NCI-H1105 treated with DMSO at 0.1 percent for 48 hours (cell line): ENCODE data around the gene COX10.

ENCODE experiments used
- DNase-seq: peaks from one replicate; lab custom pipeline; 2025; lab: John Stamatoyannopoulos, UW

Gene COX10

DNA sequence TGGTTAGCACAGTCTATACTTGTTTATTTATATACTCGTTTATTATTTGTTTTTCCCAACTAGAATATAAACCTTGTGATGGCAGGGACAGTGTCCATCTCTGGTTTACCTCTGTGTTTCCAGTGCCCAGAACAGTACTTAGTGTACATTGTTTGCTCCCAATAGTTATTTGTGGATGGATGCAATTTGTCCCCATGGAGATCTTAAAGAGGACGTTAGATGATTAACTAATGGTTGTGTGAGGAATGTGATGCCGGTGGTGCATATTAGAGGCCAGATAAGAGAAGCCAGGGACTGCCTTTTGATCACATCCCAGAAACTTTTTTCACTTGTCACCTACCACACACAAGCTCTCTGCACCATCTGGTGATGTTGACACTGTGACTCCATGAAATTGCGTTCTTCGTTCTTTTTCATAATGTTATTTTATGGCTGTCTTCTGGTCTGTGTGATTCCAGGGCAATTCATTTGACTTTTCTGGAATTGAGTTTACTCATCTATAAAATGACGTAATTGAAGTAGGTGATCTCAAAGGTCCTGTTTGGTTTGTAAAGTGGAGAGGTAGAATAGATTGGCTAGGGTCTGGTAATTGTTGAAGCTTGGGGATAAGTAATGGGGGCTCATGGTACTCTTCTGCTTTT lies 1.2 kb downstream of the COX10 start:
- DNase-seq: no peak

GRCh38 chr17:14072881-14073280 lies 3.6 kb downstream of the COX10 start:
- DNase-seq: no peak

GRCh38 chr17:14078027-14078426 lies 8.7 kb downstream of the COX10 start:
- DNase-seq: no peak

GRCh38 chr17:14080847-14081251 lies 11.5 kb downstream of the COX10 start:
- no peak for DNase-seq

DNA sequence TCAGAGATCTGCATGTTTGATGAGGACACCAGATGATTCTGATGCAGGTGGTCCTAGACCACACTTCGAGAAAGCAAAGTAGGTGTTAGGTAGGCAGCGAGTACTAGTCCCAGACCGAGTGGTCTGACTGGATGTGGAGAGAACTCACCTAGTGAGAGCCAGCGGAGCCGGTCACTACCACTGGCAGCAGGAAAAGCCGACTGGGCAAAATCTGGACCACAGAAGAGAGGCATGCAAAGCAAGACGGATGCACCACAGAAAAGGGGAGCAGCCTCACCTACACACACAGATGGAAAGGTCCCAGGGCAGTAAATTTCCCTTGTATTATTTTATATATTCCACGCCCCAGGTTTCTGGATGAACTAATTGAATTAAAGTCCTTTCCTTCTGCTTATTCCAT lies 13.5 kb downstream of the COX10 start:
- DNase-seq: no peak

DNA sequence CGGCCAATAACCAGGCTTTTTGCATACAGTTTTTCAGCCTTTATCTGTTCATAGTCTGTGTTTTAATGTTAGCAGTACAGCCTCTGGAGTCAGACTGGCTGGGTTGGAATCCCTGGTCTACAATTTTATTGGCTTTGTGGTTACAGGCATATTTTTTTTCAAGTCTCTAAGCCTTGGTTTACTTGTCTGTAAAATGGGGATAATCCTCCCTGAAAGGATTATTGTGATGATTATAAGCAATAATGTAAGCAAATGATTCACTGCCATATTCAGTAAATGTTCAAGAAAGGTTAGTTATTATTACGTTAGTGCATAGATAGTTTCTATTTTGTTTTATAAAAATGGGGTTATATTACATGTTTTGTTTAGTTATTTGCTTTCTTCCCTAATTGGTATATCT lies 15.7 kb downstream of the COX10 start:
- DNase-seq: no peak

- DNase-seq: no peak
Measured at GRCh38 chr17:14086189-14086588, 16.9 kb downstream of the COX10 start.

DNA sequence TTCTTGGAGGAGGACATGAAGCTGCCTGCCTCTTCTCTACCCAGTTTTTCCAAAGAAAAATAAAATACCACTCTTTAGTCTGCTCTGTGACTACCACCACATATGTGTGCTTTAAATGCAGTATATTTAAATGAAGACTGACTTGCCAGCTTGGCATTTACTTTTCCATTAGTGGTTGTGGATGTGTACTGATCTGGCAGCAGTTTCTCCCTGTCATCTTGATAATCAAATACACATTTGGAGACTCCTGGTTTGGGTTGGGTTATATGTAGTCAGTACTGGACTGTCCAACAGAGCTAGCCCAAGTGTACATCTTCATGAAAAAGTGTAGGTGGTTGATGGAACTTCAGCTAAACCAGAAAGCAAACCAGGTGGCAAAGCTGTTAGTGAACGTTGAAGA lies 19.9 kb downstream of the COX10 start:
- no peak for DNase-seq

DNA sequence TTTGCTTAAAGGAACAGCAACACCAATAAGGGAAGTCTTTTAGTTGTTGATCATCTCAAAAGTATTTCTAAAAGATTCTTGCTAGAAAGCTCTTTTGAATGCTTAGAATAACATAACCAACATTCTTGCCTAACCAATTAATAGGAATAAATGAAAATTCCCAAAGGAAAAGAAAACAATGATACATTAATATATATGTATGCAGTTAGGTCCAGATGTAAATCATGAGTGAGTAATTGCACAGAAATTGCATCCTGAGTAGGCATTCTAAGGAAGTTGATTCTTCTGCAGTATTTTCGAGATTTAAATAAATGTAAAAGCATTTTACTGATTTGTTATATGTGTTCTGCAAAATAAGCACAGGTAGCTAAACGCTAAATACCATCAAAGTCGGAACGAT lies 22.1 kb downstream of the COX10 start:
- DNase-seq: no peak

DNA sequence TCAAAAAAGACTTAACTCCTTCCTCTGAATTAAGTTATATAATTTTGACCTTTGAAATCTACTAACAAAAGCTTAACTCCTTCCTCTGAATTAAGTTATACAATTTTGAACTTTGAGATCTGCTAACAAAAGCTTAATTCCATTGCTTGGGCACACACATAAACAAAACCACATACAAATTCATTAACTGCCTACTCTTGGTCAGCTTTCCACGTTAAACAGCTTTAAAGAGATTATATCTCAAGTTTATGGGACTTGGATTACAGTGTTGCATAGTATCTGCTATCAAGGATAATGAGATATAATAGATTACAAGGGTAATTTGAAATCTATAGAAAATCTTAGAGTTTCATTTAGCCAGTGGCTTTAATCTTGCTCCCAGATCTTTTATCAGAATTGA lies 23.5 kb downstream of the COX10 start:
- no peak for DNase-seq

GRCh38 chr17:14094676-14095601 lies 25.6 kb downstream of the COX10 start:
- DNase-seq: no peak

- DNase-seq: no peak
Measured at GRCh38 chr17:14095631-14096030, 26.3 kb downstream of the COX10 start.

DNA sequence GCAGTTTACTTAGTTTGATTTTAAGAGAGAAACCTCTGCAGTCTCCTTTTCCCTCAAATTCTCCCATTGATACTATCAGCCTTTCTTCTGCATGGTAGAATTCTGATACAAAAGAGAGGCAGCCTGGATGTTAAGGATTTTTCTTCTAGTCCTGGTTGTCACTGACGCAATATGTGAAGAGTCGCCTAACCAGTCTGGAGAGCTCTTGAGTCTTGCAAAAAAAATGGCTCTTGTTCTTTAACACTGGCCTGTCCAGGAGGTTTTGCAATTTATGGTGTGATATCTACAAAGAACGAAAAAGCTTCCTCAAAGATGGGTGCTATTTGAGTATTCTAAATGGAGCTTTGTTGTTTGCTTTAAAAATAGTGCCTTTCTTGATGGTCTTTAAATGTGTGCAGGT lies 28.9 kb downstream of the COX10 start:
- DNase-seq: no peak

GRCh38 chr17:14101976-14102375 lies 32.7 kb downstream of the COX10 start:
- DNase-seq: no peak

DNA sequence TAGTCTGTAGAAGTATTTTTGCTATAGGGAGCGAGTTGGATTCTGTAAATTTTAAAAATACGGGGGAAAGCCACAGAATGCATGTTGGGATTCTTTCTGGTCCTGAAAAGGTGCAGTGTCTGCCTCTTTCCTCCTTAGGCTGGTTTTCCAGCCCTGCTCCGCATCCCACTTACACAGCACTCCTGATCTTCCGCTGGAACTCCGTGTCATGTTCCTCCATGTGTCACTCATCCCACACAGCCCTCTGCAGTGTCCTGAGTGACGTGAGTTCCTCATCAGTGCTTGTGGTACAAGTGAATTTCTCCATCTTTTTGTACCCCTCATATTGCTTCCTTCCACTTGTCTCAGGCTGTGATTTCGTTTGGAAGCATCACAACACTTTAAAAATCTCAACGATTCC lies 34.5 kb downstream of the COX10 start:
- no peak for DNase-seq

DNA sequence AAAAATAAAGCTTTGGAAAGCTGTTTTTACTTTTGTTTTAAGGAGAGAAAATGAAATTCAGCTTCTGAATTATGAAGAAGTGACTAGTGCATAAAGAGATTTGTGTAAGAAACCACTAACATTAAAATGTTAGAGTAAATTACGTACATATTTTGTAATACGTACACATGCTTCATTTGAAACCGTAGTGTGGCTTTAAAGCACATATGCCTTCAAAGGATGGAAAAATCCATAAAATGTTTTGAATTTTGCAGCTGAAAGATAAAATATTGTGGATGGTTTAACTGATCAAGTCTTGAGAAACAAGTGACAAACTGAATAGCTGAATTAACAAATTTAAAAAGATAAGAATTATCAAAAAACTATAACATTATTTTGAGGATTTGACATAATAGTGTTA lies 35.4 kb downstream of the COX10 start:
- DNase-seq: no peak

DNA sequence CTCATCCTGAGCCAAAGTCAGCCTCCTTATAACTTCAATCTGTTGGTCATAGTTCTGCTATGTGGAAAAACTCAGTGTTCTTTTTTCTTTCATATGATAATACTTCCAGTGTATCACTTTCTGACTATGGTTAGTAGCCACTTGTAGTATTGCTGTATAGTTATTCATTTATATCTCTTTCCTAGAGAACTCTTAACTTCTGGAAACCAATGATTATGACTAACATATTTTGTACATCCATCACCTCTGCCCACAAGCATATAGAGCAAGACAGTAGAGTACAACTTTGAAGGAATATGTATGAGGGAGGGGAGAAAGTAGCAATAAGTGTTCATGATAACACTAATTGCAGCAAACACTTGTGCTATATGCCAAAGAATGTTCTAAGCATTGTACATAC lies 38.6 kb downstream of the COX10 start:
- DNase-seq: no peak

GRCh38 chr17:14112407-14112806 lies 43.1 kb downstream of the COX10 start:
- no peak for DNase-seq

GRCh38 chr17:14113137-14113536 lies 43.8 kb downstream of the COX10 start:
- DNase-seq: no peak

DNA sequence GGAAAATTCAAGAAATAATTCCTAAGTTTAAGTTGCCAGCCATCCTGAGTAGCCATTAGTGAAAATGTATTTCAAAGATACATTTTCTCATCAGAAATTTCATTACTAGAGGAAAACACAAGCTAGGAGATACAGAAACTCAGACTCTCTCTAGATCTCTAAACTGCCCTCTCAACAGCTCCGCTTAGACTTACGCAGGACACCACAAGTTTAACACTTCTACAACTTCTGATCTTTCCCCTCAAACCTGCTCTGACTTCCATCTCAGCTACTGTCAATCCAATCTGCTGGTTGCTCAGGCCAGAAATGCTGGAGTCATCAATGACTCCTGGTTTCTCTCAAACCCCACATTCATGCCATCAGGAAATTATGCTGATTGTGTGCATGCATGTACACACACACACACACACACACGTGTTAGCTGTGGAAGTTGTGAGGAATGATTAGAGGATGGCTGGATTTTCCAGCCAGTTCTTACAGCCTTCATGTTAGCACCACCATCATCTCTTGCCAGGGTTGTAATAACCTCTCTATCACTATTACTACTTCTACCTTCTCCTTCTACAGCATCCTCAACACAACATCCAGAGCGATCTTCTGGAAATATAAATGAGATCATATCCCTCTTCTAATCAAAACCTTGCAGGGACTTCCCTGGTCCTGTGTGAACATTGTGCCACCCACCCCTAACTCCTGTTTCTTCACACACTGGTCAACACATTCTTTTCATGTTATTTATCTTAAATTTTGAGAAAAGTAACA lies 47.1 kb downstream of the COX10 start:
- DNase-seq: no peak

- no peak for DNase-seq
Measured at GRCh38 chr17:14118951-14119350, 49.6 kb downstream of the COX10 start.

GRCh38 chr17:14119546-14119945 lies 50.2 kb downstream of the COX10 start:
- DNase-seq: no peak

GRCh38 chr17:14121952-14122351 lies 52.6 kb downstream of the COX10 start:
- DNase-seq: no peak
